K562 (cell line): ENCODE measurements around the gene POFUT2. TPM values are rescaled to one million over a fixed set of nuclear protein-coding genes. Genes with fewer than 3 reads are reported as not detected.

ENCODE experiments used
- ARID1B ChIP-seq: fragments of 450-650 bp; IDR thresholded peaks from 2 replicates; pipeline ENCODE4 v1.6.1; 2016; ENCODE audit warnings: antibody characterized with exemption, mild to moderate bottlenecking, inconsistent platforms
- CBFA2T2 ChIP-seq: fragments of 450-650 bp; conservative IDR thresholded peaks from 2 replicates; pipeline ENCODE4 v1.6.1; 2017; ENCODE audit warnings: mild to moderate bottlenecking
- CHCHD3 ChIP-seq: fragments of 250-450 bp; sonication (Bioruptor Pico); IDR thresholded peaks from 2 replicates; pipeline ENCODE4 v2.1.2; 2022; ENCODE audit warnings: mild to moderate bottlenecking
- ERF ChIP-seq: fragments of 450-650 bp; formaldehyde crosslinking; IDR thresholded peaks from 2 replicates; pipeline ENCODE4 v1.4.0; 2020; ENCODE audit warnings: mild to moderate bottlenecking, mixed read lengths
- ETS2 ChIP-seq: IDR thresholded peaks from 2 replicates; pipeline ENCODE4 v1.6.1; 2016; ENCODE audit warnings: borderline replicate concordance, missing genetic modification characterization, mild to moderate bottlenecking, moderate library complexity, missing compliant biosample characterization; ENCODE audit not compliant: poor library complexity, severe bottlenecking
- ETV1 ChIP-seq: fragments of 450-650 bp; conservative IDR thresholded peaks from 2 replicates; pipeline ENCODE4 v1.6.1; 2016; ENCODE audit warnings: missing genetic modification characterization, control low read depth, low read depth, missing compliant biosample characterization
- FOSL1 ChIP-seq: fragments of 200-800 bp; sonication (Bioruptor generic); conservative IDR thresholded peaks from 2 replicates; pipeline ENCODE4 v1.6.1; 2016; ENCODE audit warnings: missing genetic modification characterization, missing compliant biosample characterization
- GABPA ChIP-seq: fragments of 200-800 bp; sonication (Bioruptor generic); conservative IDR thresholded peaks from 2 replicates; pipeline ENCODE4 v1.6.1; 2016; ENCODE audit warnings: low read depth, missing genetic modification characterization, missing compliant biosample characterization
- KLF1 ChIP-seq: fragments of 450-650 bp; IDR thresholded peaks from 2 replicates; pipeline ENCODE4 v1.6.1; 2016; ENCODE audit warnings: missing genetic modification characterization, missing compliant biosample characterization
- MEIS2 ChIP-seq: fragments of 450-650 bp; IDR thresholded peaks from 2 replicates; pipeline ENCODE4 v1.6.1; 2014; ENCODE audit warnings: mild to moderate bottlenecking; ENCODE audit not compliant: partially characterized antibody
- MTA1 ChIP-seq: fragments of 450-650 bp; IDR thresholded peaks from 2 replicates; pipeline ENCODE4 v1.6.1; 2017; ENCODE audit warnings: borderline replicate concordance
- NRF1 ChIP-seq, 2 experiments: fragments of 450-650 bp; IDR thresholded peaks in 1 of 2; conservative IDR thresholded peaks in 1 of 2; 2 replicates each; pipeline ENCODE4 v1.6.1; 2014; ENCODE audit warnings: mild to moderate bottlenecking in 2 of 2
- RBFOX2 ChIP-seq: fragments of 200-400 bp; formaldehyde crosslinking; IDR thresholded peaks from 2 replicates; pipeline ENCODE4 v1.6.1; 2017; ENCODE audit warnings: low read depth, mild to moderate bottlenecking, low read length, moderate library complexity
- SMARCA4 ChIP-seq: fragments of 450-650 bp; IDR thresholded peaks from 2 replicates; pipeline ENCODE4 v1.6.1; 2016
- SOX6 ChIP-seq: fragments of 450-650 bp; IDR thresholded peaks from 2 replicates; pipeline ENCODE4 v1.6.1; 2014; ENCODE audit warnings: mild to moderate bottlenecking
- ZEB2 ChIP-seq: fragments of 450-650 bp; IDR thresholded peaks from 2 replicates; pipeline ENCODE4 v1.6.1; 2016
- ZNF12 ChIP-seq: sonication (generic); formaldehyde crosslinking; IDR thresholded peaks from 2 replicates; pipeline ENCODE4 v1.4.0; 2020; ENCODE audit warnings: mild to moderate bottlenecking, missing genetic modification reagents
- ZNF407 ChIP-seq: fragments of 450-650 bp; IDR thresholded peaks from 2 replicates; pipeline ENCODE4 v1.6.1; 2016; ENCODE audit warnings: low read depth
- polyA plus RNA-seq, 8 experiments: library from polyadenylated mRNA; depleted of rRNA in 4 of 8; stranded (reverse) in 5 of 8; unstranded in 3 of 8; fragments of >200 nt; fragmentation: Nextera tagmentation in 2 of 8; fragmentation: Illumina TruSeq in 1 of 8; extraction: Ambion mirVana in 2 of 8; extraction: Trizol in 1 of 8; gene quantifications; 2 replicates each; pipeline versions ENCODE4 v1.2.1 to v1.2.3, GENCODE V29; 2011 to 2014; ENCODE audit warnings: inconsistent platforms in 1 of 8, missing spikeins in 1 of 8
- total RNA-seq, 7 experiments: library from RNA; depleted of rRNA in 6 of 7; stranded (reverse); fragments of >200 nt in 6 of 7; fragmentation: Illumina TruSeq in 2 of 7; extraction: Trizol in 2 of 7; gene quantifications; 2 replicates each; pipeline versions ENCODE4 v1.2.1 to v1.2.3, GENCODE V29; 2011 to 2021; ENCODE audit warnings: low replicate concordance in 1 of 7
- TF ChIP-seq, protein P1 (sequence below): fragments of 450-650 bp; formaldehyde crosslinking; IDR thresholded peaks from 2 replicates; pipeline ENCODE4 v1.4.0; 2020; ENCODE audit warnings: mild to moderate bottlenecking, moderate library complexity
- TF ChIP-seq, protein P2 (sequence below): IDR thresholded peaks from 2 replicates; pipeline ENCODE4 v1.6.1; 2014; ENCODE audit warnings: antibody characterized with exemption

The POFUT2 gene
- total and polyA plus RNA-seq, 9 of the 15 experiments (the other 6 are each of a cell fraction or from before 2014, with no cell fraction given), result 1.1 to 24.2 (median 11.0) TPM

- peak; percentile 64; the same call in 1 of the 2 replicates for TF ChIP-seq ETV1 (tag)
- peak; percentile 50; the same call in 1 of the 2 replicates for TF ChIP-seq FOSL1
- TF ChIP-seq SMARCA4, result no peak
- no peak for TF ChIP-seq ERF
- peak; percentile 46 for TF ChIP-seq CBFA2T2
- TF ChIP-seq CHCHD3 (CRISPR knock-in tag), result no peak
- TF ChIP-seq, protein P1, sequence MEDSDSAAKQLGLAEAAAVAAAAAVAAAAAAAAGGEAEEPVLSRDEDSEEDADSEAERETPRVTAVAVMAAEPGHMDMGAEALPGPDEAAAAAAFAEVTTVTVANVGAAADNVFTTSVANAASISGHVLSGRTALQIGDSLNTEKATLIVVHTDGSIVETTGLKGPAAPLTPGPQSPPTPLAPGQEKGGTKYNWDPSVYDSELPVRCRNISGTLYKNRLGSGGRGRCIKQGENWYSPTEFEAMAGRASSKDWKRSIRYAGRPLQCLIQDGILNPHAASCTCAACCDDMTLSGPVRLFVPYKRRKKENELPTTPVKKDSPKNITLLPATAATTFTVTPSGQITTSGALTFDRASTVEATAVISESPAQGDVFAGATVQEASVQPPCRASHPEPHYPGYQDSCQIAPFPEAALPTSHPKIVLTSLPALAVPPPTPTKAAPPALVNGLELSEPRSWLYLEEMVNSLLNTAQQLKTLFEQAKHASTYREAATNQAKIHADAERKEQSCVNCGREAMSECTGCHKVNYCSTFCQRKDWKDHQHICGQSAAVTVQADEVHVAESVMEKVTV, result no peak
- TF ChIP-seq, protein P2, sequence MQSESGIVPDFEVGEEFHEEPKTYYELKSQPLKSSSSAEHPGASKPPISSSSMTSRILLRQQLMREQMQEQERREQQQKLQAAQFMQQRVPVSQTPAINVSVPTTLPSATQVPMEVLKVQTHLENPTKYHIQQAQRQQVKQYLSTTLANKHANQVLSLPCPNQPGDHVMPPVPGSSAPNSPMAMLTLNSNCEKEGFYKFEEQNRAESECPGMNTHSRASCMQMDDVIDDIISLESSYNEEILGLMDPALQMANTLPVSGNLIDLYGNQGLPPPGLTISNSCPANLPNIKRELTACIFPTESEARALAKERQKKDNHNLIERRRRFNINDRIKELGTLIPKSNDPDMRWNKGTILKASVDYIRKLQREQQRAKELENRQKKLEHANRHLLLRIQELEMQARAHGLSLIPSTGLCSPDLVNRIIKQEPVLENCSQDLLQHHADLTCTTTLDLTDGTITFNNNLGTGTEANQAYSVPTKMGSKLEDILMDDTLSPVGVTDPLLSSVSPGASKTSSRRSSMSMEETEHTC, result no peak
- TF ChIP-seq ETS2 (tag), result no peak
- TF ChIP-seq ZNF407, result no peak
- TF ChIP-seq NRF1 (conservative IDR thresholded peaks at IDR 0.05 in 1 of 2, IDR thresholded peaks at IDR 0.05 in 1 of 2), result peak; percentile 71 to 76
- peak; percentile 49; the same call in 1 of the 2 replicates for TF ChIP-seq ZEB2
- TF ChIP-seq KLF1, result no peak
- no peak for TF ChIP-seq MTA1
- no peak for TF ChIP-seq ZNF12 (CRISPR knock-in tag)
- TF ChIP-seq MEIS2, result peak; percentile 59
- TF ChIP-seq ARID1B, result peak; percentile 71
- TF ChIP-seq RBFOX2, result no peak
- TF ChIP-seq SOX6, result peak; percentile 56; the same call in 1 of the 2 replicates
- TF ChIP-seq GABPA (tag), result no peak
Observed at GRCh38 chr21:45235488-45235887, 52.2 kb downstream of the POFUT2 start (continued).
